RPMI7951 (cell line): ENCODE measurements around the gene TWIST1. TPM values are rescaled to one million over a fixed set of nuclear protein-coding genes. Genes with fewer than 3 reads are reported as not detected.

Source experiments
- DNase-seq: peaks from one replicate; pipeline ENCODE4 v3.0.0-alpha.2; 2012; ENCODE audit warnings: low read depth
- total RNA-seq: library from RNA; depleted of rRNA; stranded (reverse); fragments of >200 nt; shearing (Covaris generic); gene quantifications from 2 replicates; pipeline ENCODE4 v1.2.3, GENCODE V29; 2014

TWIST1 gene
- total RNA-seq, 1 experiment from 2014 or later, result 32.0 TPM

GRCh38 chr7:19113855-19114550 lies 3.4 kb downstream of the TWIST1 start:
- peak; percentile 24 for DNase-seq

GRCh38 chr7:19113002-19113350 lies 4.5 kb downstream of the TWIST1 start:
- DNase-seq, result no peak

- DNase-seq, result no peak
Measured at GRCh38 chr7:19112274-19113001, 5.0 kb downstream of the TWIST1 start.

- no peak for DNase-seq
Measured at GRCh38 chr7:19111474-19112273, 5.8 kb downstream of the TWIST1 start.

- no peak for DNase-seq
Measured at GRCh38 chr7:19110776-19111175, 6.7 kb downstream of the TWIST1 start.

- DNase-seq, result no peak
Measured at GRCh38 chr7:19110026-19110730, 7.3 kb downstream of the TWIST1 start.

GRCh38 chr7:19109000-19109946 lies 8.2 kb downstream of the TWIST1 start:
- no peak for DNase-seq

GRCh38 chr7:19107356-19108146 lies 9.9 kb downstream of the TWIST1 start:
- peak; percentile 75 for DNase-seq

GRCh38 chr7:19107081-19107355 lies 10.4 kb downstream of the TWIST1 start:
- no peak for DNase-seq

GRCh38 chr7:19106241-19107080 lies 11.0 kb downstream of the TWIST1 start:
- peak; percentile 40 for DNase-seq

GRCh38 chr7:19105546-19105945 lies 11.9 kb downstream of the TWIST1 start:
- no peak for DNase-seq

GRCh38 chr7:19104811-19105210 lies 12.6 kb downstream of the TWIST1 start:
- no peak for DNase-seq

- DNase-seq, result no peak
Measured at GRCh38 chr7:19102884-19103283, 14.6 kb downstream of the TWIST1 start.

- no peak for DNase-seq
Measured at GRCh38 chr7:19101909-19102308, 15.5 kb downstream of the TWIST1 start.

GRCh38 chr7:19101472-19101871 lies 16.0 kb downstream of the TWIST1 start:
- DNase-seq, result no peak

- no peak for DNase-seq
Measured at GRCh38 chr7:19099924-19100323, 17.5 kb downstream of the TWIST1 start.

- DNase-seq, result no peak
Measured at GRCh38 chr7:19099194-19099593, 18.2 kb downstream of the TWIST1 start.

GRCh38 chr7:19098510-19098909 lies 18.9 kb downstream of the TWIST1 start:
- no peak for DNase-seq
